Right kidney (tissue), 1 donor: Measurements from ENCODE around the gene ALDH1A2.
A peak's percentile ranks its signal among the peaks of the same experiment; 100 is the strongest.
"Not testable (repeated sequence)": the region's sequence is repeated elsewhere in the genome, so short reads cannot be mapped to it uniquely, and the experiment has no call there.

ENCODE experiments used
- DNase-seq: peaks from one replicate; pipeline ENCODE4 v3.0.0-alpha.2; 2016

Gene ALDH1A2

DNA sequence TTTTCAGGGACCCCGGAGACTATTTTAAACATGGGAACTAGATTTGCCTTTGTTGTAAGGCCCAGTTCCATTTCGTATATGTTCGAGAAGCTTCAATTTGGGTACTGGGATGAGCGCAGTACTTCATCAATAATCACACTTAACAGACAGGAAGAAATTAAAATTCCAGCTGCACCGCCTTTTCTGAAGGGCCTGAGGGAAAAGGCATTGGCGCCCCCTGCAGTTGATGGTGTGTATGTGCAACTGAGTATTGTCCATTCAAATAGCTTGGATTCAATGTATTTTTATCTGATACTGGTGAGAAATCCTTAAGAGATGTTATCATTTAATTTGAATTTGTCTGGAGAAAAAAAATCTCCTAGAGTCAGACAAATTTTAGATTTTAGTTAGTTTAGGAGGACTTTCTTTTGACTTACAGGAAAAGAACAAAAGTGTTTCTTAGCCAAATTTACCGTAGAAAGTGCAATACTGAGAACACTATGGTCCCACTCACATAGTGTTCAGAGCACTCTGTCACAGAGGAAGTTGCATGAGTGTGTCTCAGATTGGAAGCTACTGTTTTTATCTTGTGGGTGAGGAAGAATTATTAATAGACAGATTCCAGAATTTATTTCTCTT lies 5.4 kb upstream of the ALDH1A2 start:
- DNase-seq: no peak

DNA sequence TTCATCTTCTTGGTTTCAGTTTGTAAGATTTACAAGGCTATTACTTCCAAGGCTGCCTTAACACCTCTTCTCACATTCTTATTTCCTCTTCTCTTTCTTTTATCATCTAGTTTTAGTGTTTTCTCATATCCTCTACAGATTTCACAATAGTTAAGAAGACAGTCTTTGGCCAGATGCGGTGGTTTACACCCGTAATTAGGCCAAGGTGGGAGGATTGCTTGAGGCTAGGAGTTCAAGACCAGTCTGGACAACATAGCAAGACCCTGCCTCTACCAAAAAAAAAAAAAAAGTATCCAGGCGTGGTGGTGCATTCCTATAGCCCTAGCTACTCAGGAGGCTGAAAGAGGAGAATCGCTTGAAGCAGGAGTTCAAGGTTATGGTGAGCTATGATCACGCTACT lies 3.5 kb upstream of the ALDH1A2 start:
- no peak for DNase-seq

DNA sequence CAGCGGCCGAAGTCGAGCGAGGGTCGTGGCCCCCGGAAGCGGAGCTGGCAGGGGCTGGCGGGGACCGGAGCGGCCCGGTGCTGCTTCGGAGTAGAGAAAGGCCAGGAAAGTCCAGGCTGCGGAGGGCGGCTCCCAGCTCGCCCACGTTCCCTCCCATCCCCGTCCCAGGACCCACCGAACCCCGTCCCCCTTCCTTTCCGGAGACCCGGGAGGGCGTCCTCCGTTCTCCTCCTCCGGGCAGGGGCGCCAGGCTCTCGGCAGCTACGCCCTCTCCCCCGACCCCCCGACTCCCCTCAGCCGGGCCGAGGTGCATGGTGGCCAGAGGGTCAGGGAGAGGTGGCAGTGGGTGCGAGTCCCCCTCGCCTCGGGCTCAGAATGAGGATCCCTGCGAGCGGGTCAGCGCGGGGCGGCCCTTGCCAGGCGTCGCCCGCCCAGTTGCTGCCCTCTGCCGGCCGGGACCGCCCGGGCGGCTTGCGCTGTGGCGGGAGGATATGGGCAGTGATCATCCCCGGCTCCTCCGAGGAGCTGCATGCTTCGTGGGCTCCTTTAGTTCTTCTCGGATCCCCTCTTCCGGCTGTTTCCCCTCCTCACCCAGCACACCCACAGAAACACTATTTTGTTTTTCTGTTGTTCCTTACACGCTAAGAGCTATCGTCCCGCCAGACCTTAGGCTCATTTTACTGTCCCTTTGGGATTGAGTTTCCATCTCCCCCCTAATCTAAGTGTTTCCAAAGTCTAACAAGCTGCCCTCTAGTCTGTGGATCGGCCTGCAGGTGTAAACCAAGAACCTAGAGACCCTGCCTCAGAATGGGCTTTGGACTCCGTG lies 744 bp upstream of the ALDH1A2 start:
- peak; percentile 90 for DNase-seq

DNA sequence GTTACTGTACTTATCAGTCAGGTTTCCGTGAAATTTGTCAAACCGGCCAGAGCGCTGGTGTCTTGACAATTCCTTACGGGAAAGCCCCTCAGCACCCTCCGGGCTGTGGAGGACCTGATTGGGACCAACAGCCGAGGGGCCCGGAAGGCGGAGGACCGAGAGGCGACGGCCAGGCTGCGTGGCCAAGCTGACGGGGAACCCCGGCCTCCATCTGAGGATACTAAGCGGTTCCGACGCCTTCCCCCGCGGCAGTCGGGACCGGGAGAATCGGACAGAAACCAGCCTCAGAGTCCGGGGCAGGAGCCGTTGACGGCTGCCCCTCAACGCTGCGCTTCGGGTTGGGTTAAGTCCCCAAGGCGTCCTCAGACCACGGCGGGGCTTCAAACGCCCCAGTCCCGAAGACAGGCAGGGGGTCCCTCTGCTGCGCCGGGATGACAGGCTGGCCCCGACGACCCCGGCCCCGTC lies 499 bp downstream of the ALDH1A2 start:
- no peak for DNase-seq

DNA sequence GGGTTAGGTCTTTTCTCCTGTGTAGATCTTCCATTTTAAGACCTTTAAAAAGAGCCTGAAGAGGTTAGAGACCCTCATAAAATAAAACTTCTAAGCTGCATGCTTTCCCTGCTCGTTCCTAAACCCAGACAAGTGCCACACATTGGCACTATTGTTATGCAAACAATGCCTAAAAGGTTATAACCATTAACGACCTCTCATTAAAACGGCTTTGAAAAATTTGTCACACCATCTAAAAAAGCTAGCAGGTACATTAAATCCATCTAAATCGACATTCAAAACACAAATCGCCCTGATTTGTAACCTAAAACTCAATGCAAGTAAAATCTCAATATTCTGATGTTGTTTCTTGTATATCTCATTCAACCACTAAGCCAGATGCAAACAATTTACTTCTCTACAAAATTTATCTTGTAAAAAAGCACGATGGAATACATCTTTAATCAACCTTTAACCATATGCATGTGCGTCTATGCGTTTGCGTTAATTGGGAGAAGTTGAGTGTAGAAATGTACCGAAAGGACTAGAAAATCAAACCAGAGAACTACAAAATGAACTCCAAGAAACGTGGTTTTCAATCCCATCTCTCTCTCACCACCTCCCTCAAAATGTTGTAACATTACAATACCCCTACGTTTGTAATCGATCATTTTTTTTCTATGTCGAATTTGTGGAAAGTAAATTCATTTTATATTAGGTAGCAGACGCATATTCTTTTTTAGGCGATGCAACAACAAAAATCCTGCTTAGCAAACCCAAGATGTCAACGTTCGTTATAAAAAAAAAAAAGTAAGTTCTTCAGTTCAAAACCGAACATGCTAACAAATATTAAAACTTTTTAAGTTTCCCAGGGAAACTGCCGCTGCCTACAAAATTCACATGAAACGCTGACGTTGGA lies 1.2 kb downstream of the ALDH1A2 start:
- DNase-seq: no peak

- no peak for DNase-seq
Observed at GRCh38 chr15:58063614-58064013, 1.9 kb downstream of the ALDH1A2 start.

GRCh38 chr15:58062983-58063382 lies 2.5 kb downstream of the ALDH1A2 start:
- no peak for DNase-seq

GRCh38 chr15:58062175-58062574 lies 3.3 kb downstream of the ALDH1A2 start:
- no peak for DNase-seq

DNA sequence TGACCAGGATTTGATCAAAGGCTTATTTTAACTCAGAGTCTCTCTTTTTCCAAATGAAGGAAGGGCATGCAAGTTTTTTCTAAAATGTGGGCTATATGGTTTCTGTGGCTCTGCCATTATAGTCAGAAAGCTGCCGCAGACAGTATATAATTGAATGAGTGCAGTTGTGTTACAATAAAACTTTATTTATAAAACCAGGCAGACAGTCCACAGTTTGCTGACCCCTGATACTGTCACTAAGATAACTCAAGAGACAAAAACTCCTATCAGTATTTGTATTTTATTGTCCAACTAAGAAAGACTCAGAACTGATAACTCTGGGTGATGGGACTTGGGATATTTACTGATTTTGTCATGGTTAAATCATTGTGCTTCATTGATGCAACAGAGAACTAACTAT lies 4.9 kb downstream of the ALDH1A2 start:
- DNase-seq: no peak

GRCh38 chr15:58058729-58059128 lies 6.8 kb downstream of the ALDH1A2 start:
- no peak for DNase-seq

GRCh38 chr15:58058073-58058472 lies 7.4 kb downstream of the ALDH1A2 start:
- DNase-seq: no peak

GRCh38 chr15:58057559-58057958 lies 8.0 kb downstream of the ALDH1A2 start:
- DNase-seq: no peak

DNA sequence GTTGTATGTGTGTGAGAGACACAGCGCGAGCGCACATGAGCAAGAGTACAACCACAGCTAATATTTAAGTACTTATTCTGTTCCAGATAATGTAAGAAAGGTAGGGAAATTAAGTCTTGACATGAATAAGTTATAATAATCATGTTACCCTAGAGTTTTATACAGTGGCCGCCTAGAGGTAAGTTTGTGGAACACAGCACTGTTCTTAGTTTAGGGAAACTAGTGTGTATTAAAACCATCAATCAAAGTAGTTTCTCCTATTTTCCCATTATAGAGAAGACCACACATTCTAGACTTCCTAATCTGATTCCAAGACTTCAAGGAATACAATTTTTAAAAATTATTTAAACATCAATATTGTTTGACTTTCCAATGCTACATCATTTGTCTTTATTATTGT lies 9.5 kb downstream of the ALDH1A2 start:
- no peak for DNase-seq

GRCh38 chr15:58053315-58054153 lies 12.0 kb downstream of the ALDH1A2 start:
- no peak for DNase-seq

GRCh38 chr15:58052334-58052733 lies 13.2 kb downstream of the ALDH1A2 start:
- no peak for DNase-seq

GRCh38 chr15:58049520-58050227 lies 15.8 kb downstream of the ALDH1A2 start:
- DNase-seq: no peak

DNA sequence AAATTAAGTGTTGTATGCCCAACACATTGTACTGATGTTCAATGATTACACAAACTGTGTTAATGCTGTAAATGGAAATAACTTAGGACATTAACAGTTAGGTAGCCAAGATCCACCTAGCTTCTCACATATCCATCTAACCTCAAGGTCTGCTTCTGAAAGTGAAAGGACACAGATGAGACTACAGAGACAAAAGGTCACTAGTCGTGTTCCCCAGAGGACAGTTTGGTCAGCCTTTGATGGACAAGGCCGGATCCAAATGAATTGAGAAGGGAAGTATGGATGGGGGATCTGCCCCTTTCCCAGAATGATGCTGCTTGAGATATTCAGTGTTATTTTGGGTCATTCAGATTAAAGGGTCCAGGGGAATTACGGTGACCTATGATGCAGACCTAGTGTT lies 17.2 kb downstream of the ALDH1A2 start:
- no peak for DNase-seq

DNA sequence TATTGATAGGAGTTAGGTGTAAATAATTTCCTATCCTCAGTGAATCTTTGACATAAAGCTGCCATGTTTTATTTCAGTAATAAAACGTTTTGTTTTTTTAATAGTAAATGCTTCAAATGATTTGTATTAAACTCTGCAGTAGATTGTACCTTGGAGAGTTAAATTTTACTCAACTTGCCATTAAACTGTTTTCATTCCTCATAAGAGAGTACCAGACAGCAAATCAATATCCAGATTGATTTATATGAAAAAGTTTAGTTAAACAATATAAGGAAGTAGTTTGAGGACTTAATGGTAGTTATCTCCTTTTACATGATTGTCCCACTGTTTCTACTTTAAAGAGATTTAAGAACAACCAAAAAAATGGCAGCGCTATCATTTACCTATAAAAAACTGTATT lies 18.4 kb downstream of the ALDH1A2 start:
- no peak for DNase-seq

DNA sequence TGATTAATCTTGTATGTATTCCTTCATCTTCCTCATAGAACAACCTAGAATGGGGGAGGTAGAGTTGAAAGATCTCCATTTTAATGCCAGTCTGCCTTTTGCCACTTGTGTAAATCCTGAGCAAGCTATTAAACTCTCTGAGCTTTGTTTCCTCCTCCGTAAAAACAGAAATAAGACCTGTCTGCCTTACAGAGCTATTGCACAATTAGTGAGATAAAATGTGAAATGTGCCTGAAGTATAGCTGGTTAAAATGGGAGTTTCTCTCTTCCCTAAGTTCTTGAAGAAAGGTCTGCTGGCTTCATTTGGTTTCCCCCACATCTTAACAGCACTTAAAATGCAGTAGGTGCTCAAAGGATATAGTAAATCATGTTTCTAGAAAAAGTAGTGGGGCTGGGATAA lies 19.0 kb downstream of the ALDH1A2 start:
- no peak for DNase-seq

DNA sequence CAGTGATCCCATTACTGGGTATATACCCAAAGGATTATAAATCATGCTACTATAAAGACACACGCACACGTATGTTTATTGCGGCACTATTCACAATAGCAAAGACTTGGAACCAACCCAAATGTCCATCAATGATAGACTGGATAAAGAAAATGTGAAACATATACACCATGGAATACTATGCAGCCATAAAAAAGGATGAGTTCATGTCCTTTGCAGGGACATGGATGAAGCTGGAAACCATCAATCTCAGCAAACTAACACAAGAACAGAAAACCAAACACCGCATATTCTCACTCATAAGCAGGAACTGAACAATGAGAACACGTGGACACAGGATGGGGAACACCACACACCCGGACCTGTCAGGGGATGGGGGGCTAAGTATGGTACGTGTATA lies 20.1 kb downstream of the ALDH1A2 start:
- DNase-seq: not testable (repeated sequence)

DNA sequence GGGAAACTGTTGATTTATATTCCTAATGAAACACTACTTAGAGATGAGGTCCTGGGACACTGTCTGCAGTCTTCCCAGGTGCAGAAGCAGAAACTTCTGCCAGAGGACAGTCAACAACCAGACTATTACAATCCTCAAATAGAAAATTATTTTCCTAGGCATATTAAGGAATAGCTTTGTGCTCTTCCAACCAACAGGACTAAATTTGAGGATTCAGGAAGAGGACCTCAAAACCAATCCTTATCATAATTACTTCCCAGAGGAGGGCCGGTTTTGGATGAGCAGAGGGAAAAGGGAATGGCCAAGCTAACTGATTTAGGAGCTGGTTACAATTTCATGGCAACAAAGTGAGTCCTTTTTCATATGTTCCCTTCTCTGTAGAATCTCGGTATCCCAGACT lies 21.0 kb downstream of the ALDH1A2 start:
- no peak for DNase-seq
